ENCODE measurements around the gene TMEM258.

The TMEM258 gene

GRCh38 chr11:61742391-61742790 is 50.0 kb downstream of the TMEM258 start:
- no peak for DNase-seq (ENCODE audit: low spot score)

- DNase-seq (ENCODE audit: low spot score): no peak
These were observed 52.4 kb downstream of the TMEM258 start for GRCh38 chr11:61739966-61740365.

GRCh38 chr11:61739413-61739812 is 53.0 kb downstream of the TMEM258 start:
- no peak for DNase-seq (ENCODE audit: low spot score)
